K562 (cell line): ENCODE data around the gene ARL2. TPM values are rescaled to one million over a fixed set of nuclear protein-coding genes. Genes with fewer than 3 reads are reported as not detected.

Experiments used
- ATAC-seq: fragments of 200-7000 bp; cut with Tn5 transposase; 3 replicates; pipeline ENCODE4 v1.9.1; 2020; ENCODE audit warnings: moderate library complexity
- BruUV-seq: library from RNA; stranded (reverse); fragments of 400-500 nt; replicated peaks from 2 replicates; lab custom pipeline; 2021; lab: Mats Ljungman, UMichigan
- CTCF ChIA-PET: fragments of 300-600 bp; formaldehyde crosslinking; extraction: SDS; loops from one replicate; lab custom pipeline; 2021; ENCODE audit warnings: low intra/inter-chr PET ratio; lab: Yijun Ruan, JAX
- POLR2A ChIA-PET: fragments of 300-600, 350-650 bp; sonication (Branson Sonifier 250); formaldehyde crosslinking; extraction: SDS; loops from one replicate; lab custom pipeline; 2021; ENCODE audit warnings: antibody characterized with exemption, inconsistent platforms; lab: Yijun Ruan, JAX
- DNase-seq, 4 experiments: peaks; one replicate each; pipeline versions ENCODE4 v3.0.0 to v3.0.0-alpha.2; 2011 to 2018; ENCODE audit warnings: low spot score in 3 of 4, mixed read lengths in 3 of 4; ENCODE audit errors: extremely low read depth in 1 of 4
- FAIRE-seq: peaks from 2 replicates; lab custom pipeline; 2011; peaks lifted over from hg19 to GRCh38; lab: Jason Lieb, UNC
- H2AFZ ChIP-seq: 2 replicates; pipeline ENCODE4 v1.6.0; 2011; ENCODE audit warnings: low read depth, low read length, control low read depth, inconsistent platforms
- H3K27ac ChIP-seq: fragments of 200-600 bp; 3 replicates; pipeline ENCODE4 v1.8.0; 2011; ENCODE audit warnings: low read depth, mild to moderate bottlenecking, control low read depth, inconsistent platforms, low read length, moderate library complexity, mixed read lengths; ENCODE audit errors: extremely low read depth
- H3K27me3 ChIP-seq, 2 experiments: fragments of 300-600 bp in 1 of 2; 2 replicates in 1 of 2; 3 replicates in 1 of 2; pipeline versions ENCODE4 v1.6.0 to v1.8.0; 2011; ENCODE audit warnings: inconsistent platforms in 2 of 2, low read length in 2 of 2, mild to moderate bottlenecking in 1 of 2, mixed read lengths in 1 of 2, moderate library complexity in 1 of 2; ENCODE audit not compliant: control insufficient read depth in 2 of 2, insufficient read depth in 2 of 2
- H3K36me3 ChIP-seq: fragments of 300-600 bp; 3 replicates; pipeline ENCODE4 v1.8.0; 2011; ENCODE audit warnings: mild to moderate bottlenecking, low read length, inconsistent platforms; ENCODE audit not compliant: control insufficient read depth, insufficient read depth
- H3K4me1 ChIP-seq, 2 experiments: fragments of 200-600 bp in 1 of 2; replicated peaks in 1 of 2; 2 replicates in 1 of 2; 3 replicates in 1 of 2; pipeline versions ENCODE4 v1.5.1 to v1.8.0; 2011; ENCODE audit warnings: inconsistent platforms in 2 of 2, low read length in 2 of 2, mild to moderate bottlenecking in 1 of 2, mixed read lengths in 1 of 2, moderate library complexity in 1 of 2; ENCODE audit not compliant: control insufficient read depth in 2 of 2, insufficient read depth in 2 of 2
- H3K4me2 ChIP-seq: 2 replicates; pipeline ENCODE4 v1.6.1; 2011; ENCODE audit warnings: low read length, control low read depth, inconsistent platforms, mixed read lengths; ENCODE audit not compliant: insufficient read depth
- H3K4me3 ChIP-seq: fragments of 200-600 bp; sonication (generic), shearing (Covaris generic); 2 replicates; pipeline ENCODE4 v1.5.1; 2016; ENCODE audit warnings: control low read depth, inconsistent platforms
- H3K79me2 ChIP-seq: fragments of 200-600 bp; 3 replicates; pipeline ENCODE4 v1.8.0; 2011; ENCODE audit warnings: low read length, inconsistent platforms; ENCODE audit not compliant: control insufficient read depth, insufficient read depth
- H3K9ac ChIP-seq, 2 experiments: 2 replicates each; pipeline versions ENCODE4 v1.6.0 to v1.6.1; 2011; ENCODE audit warnings: low read depth in 2 of 2, low read length in 2 of 2, control low read depth in 1 of 2, inconsistent platforms in 1 of 2, mild to moderate bottlenecking in 1 of 2, mixed read lengths in 1 of 2; ENCODE audit not compliant: insufficient read depth in 1 of 2
- H3K9me1 ChIP-seq: one replicate; pipeline ENCODE4 v1.6.0; 2011; ENCODE audit warnings: inconsistent platforms, mild to moderate bottlenecking, low read length, moderate library complexity; ENCODE audit not compliant: control insufficient read depth, insufficient read depth
- H3K9me3 ChIP-seq: replicated peaks from 2 replicates; pipeline ENCODE4 v1.5.1; 2011; ENCODE audit warnings: low read depth, low read length, inconsistent platforms; ENCODE audit not compliant: control insufficient read depth, insufficient read depth
- H4K20me1 ChIP-seq: replicated peaks from 2 replicates; pipeline ENCODE4 v1.6.1; 2011; ENCODE audit warnings: low read length, inconsistent platforms, mixed read lengths; ENCODE audit not compliant: control insufficient read depth, insufficient read depth
- CC2D1A ChIP-seq: fragments of 450-650 bp; IDR thresholded peaks from 2 replicates; pipeline ENCODE4 v1.6.1; 2017; ENCODE audit warnings: mild to moderate bottlenecking
- MCM7 ChIP-seq, 2 experiments: fragments of 450-650 bp; IDR thresholded peaks; 2 replicates each; pipeline ENCODE4 v1.6.1; 2016 to 2018
- NCOA4 ChIP-seq: fragments of 450-650 bp; IDR thresholded peaks from 2 replicates; pipeline ENCODE4 v1.6.1; 2018; ENCODE audit warnings: mild to moderate bottlenecking; ENCODE audit not compliant: partially characterized antibody
- POLR2G ChIP-seq: fragments of 200-400 bp; formaldehyde crosslinking; IDR thresholded peaks from 2 replicates; pipeline ENCODE4 v1.6.1; 2017; ENCODE audit warnings: low read depth, mild to moderate bottlenecking, antibody characterized with exemption, low read length, moderate library complexity
- ZNF57 ChIP-seq: fragments of 450-650 bp; formaldehyde crosslinking; IDR thresholded peaks from 2 replicates; pipeline ENCODE4 v1.4.0; 2020; ENCODE audit warnings: mild to moderate bottlenecking, moderate library complexity
- WGBS: fragments of 100-300 bp; shearing (Covaris generic); methylation state at CpG from one replicate; pipeline ENCODE4 v1.1.6; 2016; ENCODE audit warnings: low coverage, mixed read lengths; ENCODE audit not compliant: insufficient coverage; ENCODE audit errors: missing lambda C conversion rate; 5-methylcytosine and 5-hydroxymethylcytosine counted together
- in situ Hi-C: fragments of 300-500 bp; cut with MboI; formaldehyde crosslinking; loops from 4 replicates; pipeline ENCODE4 v1.15.0; 2018; ENCODE audit warnings: inconsistent platforms, mixed read lengths
- intact Hi-C: fragments of 100-400 bp; cut with micrococcal nuclease; formaldehyde crosslinking; loops from 2 replicates; pipeline ENCODE4 v1.14.2; 2022
- polyA plus RNA-seq, 8 experiments: library from polyadenylated mRNA; depleted of rRNA in 4 of 8; stranded (reverse) in 5 of 8; unstranded in 3 of 8; fragments of >200 nt; fragmentation: Nextera tagmentation in 2 of 8; fragmentation: Illumina TruSeq in 1 of 8; extraction: Ambion mirVana in 2 of 8; extraction: Trizol in 1 of 8; gene quantifications; 2 replicates each; pipeline versions ENCODE4 v1.2.1 to v1.2.3, GENCODE V29; 2011 to 2014; ENCODE audit warnings: inconsistent platforms in 1 of 8, missing spikeins in 1 of 8
- total RNA-seq, 7 experiments: library from RNA; depleted of rRNA in 6 of 7; stranded (reverse); fragments of >200 nt in 6 of 7; fragmentation: Illumina TruSeq in 2 of 7; extraction: Trizol in 2 of 7; gene quantifications; 2 replicates each; pipeline versions ENCODE4 v1.2.1 to v1.2.3, GENCODE V29; 2011 to 2021; ENCODE audit warnings: low replicate concordance in 1 of 7

ARL2 gene
- total and polyA plus RNA-seq, 9 of the 15 experiments (the other 6 are each of a cell fraction or from before 2014, with no cell fraction given) = 5.7 to 154 (median 92.2) TPM

- no peak for TF ChIP-seq ZNF57 (CRISPR knock-in tag)
- no peak for TF ChIP-seq MCM7 (IDR thresholded peaks at IDR 0.05)
Measured at GRCh38 chr11:65019824-65020223, 5.9 kb downstream of the ARL2 start (continued).

- H3K36me3 ChIP-seq = peaks cover 42% of the 10 kb centered on the region; the same call in 2 of the 3 replicates
- peaks cover 7 to 32% of the 10 kb centered on the region in 2 experiments; a peak in 4 of 5 replicates for H3K4me1 ChIP-seq
- CTCF ChIA-PET = no interaction called here
- peak overlapping the region in 1 of 2 experiments; percentile 67; a peak in 1 of 4 replicates for H3K9ac ChIP-seq
- TF ChIP-seq CC2D1A = no peak
- no peak overlapping the region for H3K4me2 ChIP-seq
- H3K79me2 ChIP-seq = peaks cover 8% of the 10 kb centered on the region
- intact Hi-C loops (no loop called here), in situ Hi-C loops (no loop called here)
- 93% methylated on average over 2 of the region's 3 CpGs for WGBS
- no peak overlapping the region for H3K4me3 ChIP-seq
- no TSS peak for BruUV-seq
- POLR2A ChIA-PET = no interaction called here
- no peaks in the 10 kb centered on the region for H3K27me3 ChIP-seq
- H4K20me1 ChIP-seq = no peaks in the 10 kb centered on the region
- H3K9me3 ChIP-seq = no peaks in the 10 kb centered on the region; the same call in 1 of the 2 replicates
- FAIRE-seq (no peak), ATAC-seq (no peak), DNase-seq (no peak)
- H3K9me1 ChIP-seq = peaks cover 4% of the 10 kb centered on the region
- H3K27ac ChIP-seq = no peak overlapping the region
- no peak overlapping the region for H2AFZ ChIP-seq
Measured at GRCh38 chr11:65021003-65021402, 7.0 kb downstream of the ARL2 start.

- intact Hi-C loops (no loop called here), in situ Hi-C loops (no loop called here)
- POLR2A ChIA-PET = interaction anchor here (0.7 kb wide), 1 partner anchor 141 kb away, joined by 3 read pairs; no protein-coding TSS in a partner anchor
- no peak overlapping the region for H3K4me2 ChIP-seq
- no peaks in the 10 kb centered on the region; the same call in 1 of the 2 replicates for H3K9me3 ChIP-seq
- H2AFZ ChIP-seq = no peak overlapping the region
- H3K36me3 ChIP-seq = peaks cover 40% of the 10 kb centered on the region; the same call in 2 of the 3 replicates
- WGBS = 98% methylated on average over 8 of the region's 11 CpGs
- no peaks in the 10 kb centered on the region for H4K20me1 ChIP-seq
- BruUV-seq = no TSS peak
- H3K9me1 ChIP-seq = peaks cover 2% of the 10 kb centered on the region
- H3K27me3 ChIP-seq = no peaks in the 10 kb centered on the region
- H3K9ac ChIP-seq = peak overlapping the region in 1 of 2 experiments; percentile 67; a peak in 2 of 4 replicates
- DNase-seq (no peak), ATAC-seq (no peak), FAIRE-seq (no peak)
- H3K79me2 ChIP-seq = peaks cover 3% of the 10 kb centered on the region; the same call in 2 of the 3 replicates
- H3K4me1 ChIP-seq = peaks cover 7 to 29% of the 10 kb centered on the region in 2 experiments; a peak in 4 of 5 replicates
- H3K27ac ChIP-seq = no peak overlapping the region
- no peak overlapping the region for H3K4me3 ChIP-seq
- TF ChIP-seq POLR2G (peak; percentile 52; the same call in 1 of the 2 replicates), NCOA4 (no peak)
- CTCF ChIA-PET = no interaction called here
Measured at GRCh38 chr11:65021509-65021908, 7.5 kb downstream of the ARL2 start.
